Amygdala (tissue), 56 donors: Measurements from ENCODE around the gene TMEM26.

Experiments
- DNase-seq, 56 donors: peaks; one replicate each; lab custom pipeline; 2025; lab: John Stamatoyannopoulos, UW

TMEM26 gene

GRCh38 chr10:61452655-61453641, at the start of gene TMEM26:
Gene TMEM26, minus strand, starts transcription at chr10:61453381. Its CDS starts 300 bp downstream, at chr10:61453081.
- DNase-seq = peak in 16 of 56 donors; percentile 3 to 41 (median 22)

GRCh38 chr10:61500460-61500859, 47.3 kb upstream of the TMEM26 start:
- DNase-seq = no peak

- no peak for DNase-seq
Observed at GRCh38 chr10:61492364-61492995, 39.3 kb upstream of the TMEM26 start.

- DNase-seq = no peak
Observed at GRCh38 chr10:61487506-61487905, 34.3 kb upstream of the TMEM26 start.

GRCh38 chr10:61486738-61487396, 33.7 kb upstream of the TMEM26 start:
- no peak for DNase-seq

- DNase-seq = no peak
Observed at GRCh38 chr10:61486251-61486650, 33.1 kb upstream of the TMEM26 start.

- DNase-seq = no peak
Observed at GRCh38 chr10:61481597-61481996, 28.4 kb upstream of the TMEM26 start.

GRCh38 chr10:61480208-61480607, 27.0 kb upstream of the TMEM26 start:
- no peak for DNase-seq

GRCh38 chr10:61478621-61479312, 25.6 kb upstream of the TMEM26 start:
- DNase-seq = no peak

GRCh38 chr10:61477451-61477850, 24.3 kb upstream of the TMEM26 start:
- no peak for DNase-seq

- DNase-seq = no peak
Observed at GRCh38 chr10:61476529-61476928, 23.3 kb upstream of the TMEM26 start.

- DNase-seq = no peak
Observed at GRCh38 chr10:61475449-61475873, 22.3 kb upstream of the TMEM26 start.

GRCh38 chr10:61472090-61472674, 19.0 kb upstream of the TMEM26 start:
- DNase-seq = no peak

GRCh38 chr10:61471491-61471890, 18.3 kb upstream of the TMEM26 start:
- DNase-seq = no peak

- no peak for DNase-seq
Observed at GRCh38 chr10:61470740-61471139, 17.6 kb upstream of the TMEM26 start.

GRCh38 chr10:61465901-61466632, 12.9 kb upstream of the TMEM26 start:
- DNase-seq = no peak

- DNase-seq = no peak
Observed at GRCh38 chr10:61465171-61465496, 12.0 kb upstream of the TMEM26 start.

- DNase-seq = no peak
Observed at GRCh38 chr10:61464461-61465170, 11.4 kb upstream of the TMEM26 start.
